GM21390 (cell line): ENCODE results near the gene DLG3.

ENCODE experiments used
- ATAC-seq: cut with Tn5 transposase; IDR thresholded peaks from one replicate; pipeline ENCODE4 v1.9.1; 2021; ENCODE audit not compliant: unreplicated experiment

DLG3 gene

DNA sequence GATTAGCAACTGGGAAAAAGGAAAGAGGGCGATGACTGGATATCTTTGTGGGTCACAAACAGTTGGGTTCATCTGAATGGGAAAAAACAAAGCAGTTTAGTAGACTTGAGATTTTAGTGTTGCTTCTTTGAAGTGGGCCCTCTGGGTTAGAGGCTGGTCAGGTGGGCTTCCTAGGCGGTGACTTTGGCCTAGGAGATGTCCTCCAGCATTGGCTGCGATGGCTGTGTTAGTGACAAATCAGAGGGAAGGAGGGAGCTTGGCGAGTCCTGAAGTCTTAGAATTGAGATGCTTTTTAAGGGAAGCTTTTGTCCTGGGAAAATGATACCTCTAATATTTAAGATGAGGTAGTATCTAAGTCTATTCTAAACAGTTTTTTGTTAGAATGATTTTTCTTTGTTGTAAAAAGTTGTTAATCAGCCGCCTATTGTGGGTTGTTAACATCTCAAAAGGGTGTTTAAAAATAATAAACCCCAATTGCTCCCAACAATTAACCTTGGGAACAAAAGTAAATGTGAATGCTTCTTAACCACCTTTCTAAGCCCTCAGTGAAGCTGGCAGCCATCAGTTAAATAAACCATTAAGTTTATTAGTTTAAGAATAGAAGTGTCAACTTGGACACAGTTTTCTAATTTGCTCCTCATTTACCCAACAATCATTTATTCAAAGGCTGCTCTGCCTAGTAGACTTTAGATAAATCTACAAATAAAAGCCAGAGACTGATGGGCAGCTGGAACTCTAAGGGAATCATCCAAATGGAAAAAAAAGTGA, 31.7 kb downstream of the DLG3 start:
- ATAC-seq = no peak

DNA sequence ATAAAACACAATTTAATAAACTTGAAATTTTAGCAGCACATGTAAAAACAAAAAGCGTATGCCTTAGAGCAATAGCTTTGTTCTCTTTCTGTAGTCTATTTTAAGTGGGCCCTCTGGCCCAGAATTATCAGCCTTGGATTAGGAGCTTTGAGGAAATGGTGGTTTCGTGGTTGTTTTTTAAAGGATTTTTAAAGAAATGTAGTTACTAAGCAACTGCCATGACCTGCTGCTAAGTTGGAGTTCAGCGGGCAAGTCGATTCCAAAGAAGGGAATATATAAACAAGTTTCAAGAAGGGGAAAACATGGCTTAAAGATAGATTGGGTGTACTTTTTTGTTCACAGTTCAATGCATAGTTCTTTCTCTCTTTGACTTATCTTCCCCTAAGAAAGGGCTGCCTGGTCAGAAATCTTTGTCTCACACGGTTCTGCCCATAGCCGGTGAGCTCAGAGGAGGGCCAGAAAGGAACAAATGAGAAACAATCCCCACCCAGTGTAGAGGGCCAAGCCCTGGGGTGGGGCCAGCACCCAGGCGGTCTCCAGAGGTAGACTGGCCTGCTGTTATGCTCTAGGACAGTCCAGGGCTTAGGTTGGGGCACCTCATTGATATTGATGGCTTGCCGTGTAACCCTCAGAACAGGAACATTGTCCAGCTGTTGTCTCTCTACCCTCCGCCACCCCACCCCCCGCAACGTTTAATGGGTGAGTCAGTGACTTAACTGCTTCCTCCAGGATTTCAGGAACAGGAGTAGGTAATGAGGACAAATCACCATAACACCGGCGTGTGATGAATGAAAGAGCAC, 32.5 kb downstream of the DLG3 start:
- ATAC-seq = no peak

DNA sequence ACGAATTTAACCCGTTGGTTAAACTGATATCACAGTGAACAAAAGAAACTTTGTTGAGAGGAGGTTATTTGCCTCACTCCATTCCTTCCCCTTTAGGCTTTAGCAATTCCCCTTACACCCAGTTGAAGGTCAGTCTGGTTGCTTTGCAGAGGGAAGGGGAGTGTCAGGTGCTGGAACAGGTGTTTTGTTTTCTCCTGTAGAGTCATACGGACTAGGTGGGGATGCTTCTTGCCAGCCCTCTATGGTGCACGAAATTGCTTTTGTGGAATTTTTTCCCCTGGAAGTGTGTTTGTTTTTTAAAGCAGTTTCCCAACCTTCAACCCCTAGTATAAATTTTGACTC, 33.1 kb downstream of the DLG3 start:
- no peak for ATAC-seq

DNA sequence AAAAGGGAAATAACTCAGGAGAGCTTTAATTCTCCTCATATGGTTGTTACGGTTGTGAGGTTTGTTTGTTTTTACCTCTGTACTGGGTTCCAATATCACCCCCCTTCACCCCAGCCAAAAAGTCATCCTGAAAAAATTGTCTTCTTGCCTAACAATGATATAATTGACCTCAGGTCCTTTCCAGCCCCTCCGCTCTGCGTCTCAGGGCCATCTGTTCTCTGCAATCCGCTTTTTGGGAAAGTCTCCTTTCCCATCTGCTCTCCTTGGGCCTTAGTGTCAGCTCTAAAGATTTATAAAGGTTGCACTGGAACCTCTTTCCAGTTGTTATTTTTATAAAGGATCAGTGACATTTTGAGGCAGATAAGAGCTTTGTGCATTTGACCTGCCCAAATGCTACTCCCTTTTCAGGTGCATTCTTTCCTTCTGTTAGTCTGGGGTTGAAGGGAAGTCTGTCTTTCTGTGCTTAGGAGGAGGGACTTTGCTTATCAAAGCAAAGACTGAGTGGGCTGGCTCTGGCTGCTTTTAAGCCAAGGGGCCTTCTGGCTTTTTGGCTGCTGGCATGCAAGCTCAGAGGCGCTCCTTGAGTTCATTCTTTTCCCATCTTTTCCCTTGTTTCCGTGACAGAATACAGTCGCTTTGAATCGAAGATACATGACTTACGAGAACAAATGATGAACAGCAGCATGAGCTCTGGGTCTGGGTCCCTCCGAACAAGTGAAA, 34.1 kb downstream of the DLG3 start:
- no peak for ATAC-seq

DNA sequence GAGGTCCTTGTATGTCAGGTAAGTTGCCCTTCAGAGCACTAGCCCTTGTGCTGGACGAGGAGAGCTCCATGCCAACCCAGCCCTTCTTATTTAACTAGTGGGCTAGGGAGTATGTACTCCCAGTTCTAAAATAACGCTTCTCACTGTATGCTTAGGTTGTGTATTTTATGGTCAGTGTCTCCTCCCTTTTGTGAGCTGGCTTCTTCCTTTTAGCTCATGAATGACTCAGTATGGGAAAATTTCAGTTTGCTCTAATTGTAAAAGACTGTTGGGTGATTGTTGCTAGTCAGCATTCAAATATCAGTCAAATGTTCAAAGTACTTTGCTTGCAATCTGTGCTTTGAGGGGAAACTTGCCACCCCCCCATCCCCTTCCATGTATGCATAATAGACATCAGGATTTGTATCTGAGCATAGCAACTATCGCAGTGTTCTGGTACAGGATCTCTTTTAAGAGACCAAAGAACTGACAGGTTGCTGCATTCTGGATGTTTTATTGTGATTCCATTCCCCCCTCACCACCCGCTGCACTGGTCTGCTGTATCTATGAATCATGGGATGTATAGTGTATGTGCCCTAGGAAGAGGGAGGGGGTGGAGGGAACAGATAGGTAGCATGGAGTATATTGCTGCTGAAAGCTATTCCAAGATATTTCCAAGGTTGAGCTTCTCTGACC, 34.7 kb downstream of the DLG3 start:
- ATAC-seq = no peak

DNA sequence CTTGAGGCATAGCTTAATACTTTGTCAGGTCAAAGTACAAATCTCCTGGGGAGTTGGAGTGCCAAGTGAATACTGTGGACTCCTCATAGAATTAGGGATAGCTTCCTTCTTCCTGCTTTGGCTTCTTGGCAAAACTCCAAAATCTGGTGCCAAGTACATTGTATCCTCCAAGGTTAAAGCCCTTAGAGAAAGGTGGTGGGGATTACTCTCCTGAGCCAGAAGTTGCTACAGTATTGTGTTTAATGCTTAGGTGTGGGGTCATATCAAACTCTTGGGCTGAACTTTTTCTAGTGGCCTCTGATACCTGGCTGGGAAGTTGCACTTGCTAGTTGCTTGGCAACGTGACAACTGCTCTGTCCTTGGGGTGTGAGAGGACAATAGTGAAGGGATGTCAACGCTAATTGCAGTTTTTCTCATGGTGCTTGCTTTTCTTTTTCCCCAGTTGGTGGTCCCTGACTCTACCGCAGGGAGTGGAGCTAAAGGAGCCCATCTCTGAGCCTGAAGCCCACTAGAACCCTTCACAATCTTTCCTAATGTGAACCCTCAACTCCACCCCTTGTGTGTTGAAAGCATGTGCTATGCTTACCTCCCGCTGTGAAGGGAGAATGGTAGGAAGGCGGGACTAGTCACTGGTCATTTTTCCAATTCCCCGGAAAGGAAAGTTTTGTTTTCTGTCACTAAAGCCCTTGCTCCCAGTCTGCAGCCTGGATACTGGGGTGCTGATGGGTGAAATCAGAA, 35.5 kb downstream of the DLG3 start:
- ATAC-seq = no peak

DNA sequence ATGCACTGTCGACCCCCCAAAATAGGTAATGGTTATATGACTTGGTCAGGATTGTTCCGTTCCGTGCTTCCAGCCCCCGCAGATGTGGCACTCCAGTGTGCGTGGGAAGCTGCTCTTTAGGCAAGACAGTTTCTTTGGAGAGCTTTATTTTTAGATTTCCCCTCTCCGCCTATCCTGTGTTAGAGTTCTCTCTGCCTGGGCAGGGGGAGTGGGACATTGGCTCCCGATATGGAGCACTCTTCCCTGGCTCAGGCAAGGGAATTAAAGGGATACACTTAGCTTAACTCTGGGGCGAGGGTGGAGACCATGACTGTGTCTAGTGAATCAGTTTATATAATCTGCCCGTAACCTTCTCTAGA, 36.0 kb downstream of the DLG3 start:
- ATAC-seq = no peak

DNA sequence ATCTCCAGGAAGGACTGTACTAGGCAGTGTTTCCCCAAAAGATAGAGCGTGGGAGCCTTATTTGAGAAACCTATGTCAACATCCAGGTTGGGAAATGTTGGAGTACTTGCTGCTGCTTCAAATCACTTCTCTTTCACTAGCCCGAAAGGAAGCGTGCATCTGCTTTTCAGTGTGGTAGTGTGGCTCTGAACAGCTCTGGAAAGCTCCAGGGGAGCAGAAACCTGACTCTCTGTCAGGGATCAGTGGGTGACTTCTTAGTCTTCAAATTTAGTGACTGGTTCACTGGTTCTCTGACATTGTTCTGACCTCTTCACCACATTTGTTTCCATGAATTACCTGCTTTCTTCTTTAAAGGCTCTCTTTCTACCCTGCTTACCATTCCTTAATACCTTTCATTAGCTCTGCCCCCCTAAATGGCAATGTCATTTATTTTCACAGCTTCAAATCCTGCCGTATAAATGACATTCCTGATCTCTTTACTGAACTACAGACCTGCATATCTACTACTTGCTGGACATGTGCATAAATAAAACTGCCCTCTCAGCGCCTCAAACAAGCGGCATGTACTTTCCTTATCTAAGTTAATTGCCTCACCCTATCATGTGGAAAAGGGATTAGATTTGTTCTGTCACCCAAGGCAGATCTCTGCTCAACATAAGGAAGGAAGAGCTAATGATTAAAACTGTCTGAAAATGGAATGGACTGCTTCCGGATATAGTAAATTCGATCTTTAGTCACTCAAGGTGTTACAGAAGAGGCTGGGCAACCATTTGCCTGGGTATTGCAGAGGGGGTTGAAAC, 37.0 kb downstream of the DLG3 start:
- no peak for ATAC-seq

DNA sequence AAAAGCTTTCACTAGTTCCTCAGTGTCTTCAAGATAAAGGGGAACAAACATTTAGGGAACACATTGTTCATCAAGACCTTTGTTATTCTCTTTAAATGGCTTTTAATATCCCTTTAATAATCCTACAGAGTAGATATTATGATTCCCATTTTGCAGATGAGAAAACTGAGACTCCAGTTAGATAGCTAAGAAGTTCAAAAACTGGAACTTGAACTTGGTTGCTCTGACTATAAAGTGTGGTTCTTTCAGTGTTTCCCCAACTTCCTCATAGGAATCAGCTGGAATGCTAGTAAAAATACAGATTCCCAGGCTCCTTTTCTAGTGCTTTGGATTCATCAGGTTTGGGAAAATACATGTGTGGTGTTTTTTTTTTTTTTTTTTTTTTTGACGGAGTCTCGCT, 37.7 kb downstream of the DLG3 start:
- no peak for ATAC-seq

DNA sequence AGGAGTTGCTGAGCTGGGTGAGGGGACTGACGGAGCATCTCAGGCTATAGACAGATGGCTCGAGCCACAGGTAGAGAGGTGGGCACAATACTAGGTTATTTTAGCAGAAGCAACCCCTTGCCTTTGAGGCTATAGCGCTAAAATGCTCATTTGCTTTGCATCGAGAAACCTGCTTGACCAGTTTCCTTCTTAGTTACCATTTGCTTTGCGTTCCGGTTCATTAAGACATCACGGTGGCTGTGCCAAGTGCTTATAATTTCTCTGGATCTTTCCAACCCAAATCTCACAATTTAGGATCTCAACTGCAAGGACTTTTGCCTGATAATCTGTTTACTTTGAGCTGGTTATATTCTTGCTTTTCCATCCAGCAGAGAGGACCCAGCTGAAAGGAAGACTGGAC, 40.8 kb downstream of the DLG3 start:
- ATAC-seq = no peak

DNA sequence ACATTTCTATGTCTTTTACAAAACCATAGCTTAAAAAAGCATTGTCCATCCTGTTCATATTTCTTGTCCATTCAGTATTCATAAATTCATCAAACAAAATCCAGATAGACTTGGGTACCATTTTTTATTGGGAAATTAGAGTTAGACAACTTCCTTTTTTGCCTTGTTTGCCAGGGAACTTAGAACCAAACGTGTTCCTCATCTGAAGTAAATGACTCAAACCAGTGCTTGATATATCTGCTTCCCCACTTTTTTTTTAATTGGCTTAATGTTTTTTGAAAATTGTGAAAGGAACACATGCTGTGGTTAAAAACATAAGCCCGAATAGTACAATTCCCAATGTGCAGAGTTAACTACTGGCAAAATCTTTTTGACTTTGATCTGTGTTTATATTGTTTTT, 44.2 kb downstream of the DLG3 start:
- no peak for ATAC-seq

DNA sequence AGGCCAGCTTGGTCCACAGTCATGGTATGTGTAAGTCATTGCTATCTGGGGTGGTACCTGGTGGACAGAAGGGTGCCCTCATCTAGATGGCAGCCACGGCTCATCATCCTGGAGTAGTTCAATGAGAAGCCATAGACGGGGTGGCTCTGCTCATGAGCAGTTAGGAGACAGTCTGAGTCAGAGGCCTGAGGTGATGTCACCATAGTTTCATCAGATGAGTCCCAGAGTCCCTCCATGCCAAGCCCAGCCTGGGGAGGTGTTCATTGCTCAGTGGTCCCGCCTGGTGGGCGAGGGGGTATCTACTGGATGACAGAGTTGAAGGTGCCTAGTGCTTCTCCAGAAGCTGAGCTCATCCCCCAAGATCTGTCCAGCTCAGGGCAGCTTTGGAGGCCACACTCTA, 49.8 kb downstream of the DLG3 start:
- ATAC-seq = no peak

DNA sequence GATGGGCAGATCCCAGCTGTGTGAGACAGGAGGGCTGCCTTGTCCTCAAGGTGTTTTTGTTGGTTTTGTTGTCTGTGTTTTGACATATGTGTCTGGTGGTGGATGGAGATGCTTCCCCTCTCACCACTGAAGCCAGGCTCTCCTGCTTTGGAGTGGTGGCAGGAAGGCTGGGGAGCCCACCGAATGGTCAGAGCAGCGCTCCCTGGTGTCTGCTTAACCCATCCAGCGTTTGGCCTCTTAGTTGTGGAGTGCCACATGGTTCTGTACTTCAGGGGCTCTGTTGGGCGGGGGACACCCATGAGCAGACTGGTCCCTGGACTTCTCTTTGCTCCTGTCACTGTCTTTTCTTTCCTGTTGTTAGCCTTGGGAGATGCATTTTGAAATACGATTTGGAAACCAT, 51.9 kb downstream of the DLG3 start:
- ATAC-seq = no peak

DNA sequence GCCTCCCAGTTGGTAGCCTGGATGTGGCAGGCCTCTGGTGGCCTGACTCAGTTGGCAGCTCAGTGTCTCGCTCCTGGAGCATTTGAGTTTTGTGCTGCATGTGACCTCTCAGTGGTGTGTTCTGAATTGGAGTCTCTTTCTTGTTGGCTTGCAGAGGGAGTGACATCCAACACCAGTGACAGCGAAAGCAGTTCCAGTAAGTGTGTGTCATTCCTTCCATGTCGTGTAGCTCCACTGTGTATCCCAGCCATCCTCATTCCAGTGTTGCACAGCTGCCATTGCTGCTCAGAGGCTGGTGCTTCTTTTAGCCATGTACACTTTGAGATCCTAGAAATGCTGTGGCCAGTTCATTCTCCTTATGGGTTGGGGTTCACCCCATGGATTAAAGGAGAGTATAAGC, 52.4 kb downstream of the DLG3 start:
- ATAC-seq = no peak

DNA sequence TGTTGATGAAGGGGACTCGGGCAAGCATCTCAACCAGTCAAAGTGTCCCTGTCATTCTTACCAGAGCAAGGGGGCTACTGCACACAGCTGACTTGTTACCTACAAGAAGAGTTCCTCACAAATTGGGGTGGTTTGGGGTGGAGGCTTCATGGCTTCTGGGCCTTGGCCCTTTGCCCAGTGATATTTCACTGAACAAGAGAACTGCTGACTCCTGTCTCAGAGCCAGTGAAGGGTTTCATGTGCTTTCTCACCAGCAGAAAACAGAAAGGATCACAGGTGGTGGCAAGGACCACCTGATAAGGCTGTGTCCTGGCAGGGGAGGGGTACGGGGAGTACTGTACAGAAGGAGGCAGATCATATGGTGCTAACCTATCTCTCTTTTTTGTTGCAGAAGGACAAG, 53.5 kb downstream of the DLG3 start:
- ATAC-seq = no peak

DNA sequence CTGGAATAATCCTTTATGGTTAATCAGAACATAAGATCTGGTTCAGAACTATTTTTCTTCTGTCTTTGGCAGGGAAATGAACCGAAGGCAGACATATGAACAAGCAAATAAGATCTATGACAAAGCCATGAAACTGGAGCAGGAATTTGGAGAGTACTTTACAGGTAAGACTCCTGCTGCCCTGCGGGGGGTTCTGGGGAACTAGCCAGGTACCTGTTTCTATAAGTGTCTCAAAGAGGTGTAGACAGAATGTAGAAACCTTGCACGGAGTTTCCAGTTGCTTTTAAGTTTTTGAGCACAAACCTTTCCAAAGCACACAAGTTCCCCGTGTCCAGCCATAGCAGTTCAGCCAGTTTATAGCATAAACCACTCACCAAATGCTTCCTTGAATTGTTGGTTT, 56.2 kb downstream of the DLG3 start:
- ATAC-seq = no peak

DNA sequence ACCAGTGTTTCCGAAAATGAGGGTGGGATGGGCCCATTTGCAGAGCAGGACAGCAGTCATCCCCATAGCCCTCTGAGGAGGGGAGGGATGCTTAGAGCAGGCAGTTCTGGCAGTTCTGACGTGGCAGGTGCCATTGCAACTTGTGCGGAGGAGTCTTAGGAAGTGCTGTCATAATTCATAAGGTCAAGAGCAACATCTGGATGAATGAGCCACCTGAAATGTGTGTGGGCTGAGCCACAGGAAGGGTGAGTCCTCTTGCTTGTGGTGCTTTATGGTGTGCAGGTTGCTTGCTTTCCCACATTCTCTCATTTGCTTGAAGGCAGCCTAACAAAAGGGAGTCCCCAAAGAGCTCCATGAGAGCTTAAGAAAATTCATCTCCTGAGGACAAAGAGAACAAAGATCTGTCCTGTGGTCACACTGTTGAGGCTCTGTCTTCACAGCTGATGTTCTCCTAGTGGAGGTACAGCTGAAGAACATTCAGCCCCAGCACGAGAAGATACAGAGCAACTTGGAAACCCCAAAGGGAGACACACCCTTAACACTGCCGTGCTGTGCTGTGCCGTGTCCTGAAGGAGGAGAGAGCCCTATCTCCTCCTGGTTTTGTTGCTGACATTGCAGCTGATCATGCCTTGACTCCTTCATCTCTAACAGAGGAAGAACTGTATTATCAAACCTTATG, 60.3 kb downstream of the DLG3 start:
- no peak for ATAC-seq

DNA sequence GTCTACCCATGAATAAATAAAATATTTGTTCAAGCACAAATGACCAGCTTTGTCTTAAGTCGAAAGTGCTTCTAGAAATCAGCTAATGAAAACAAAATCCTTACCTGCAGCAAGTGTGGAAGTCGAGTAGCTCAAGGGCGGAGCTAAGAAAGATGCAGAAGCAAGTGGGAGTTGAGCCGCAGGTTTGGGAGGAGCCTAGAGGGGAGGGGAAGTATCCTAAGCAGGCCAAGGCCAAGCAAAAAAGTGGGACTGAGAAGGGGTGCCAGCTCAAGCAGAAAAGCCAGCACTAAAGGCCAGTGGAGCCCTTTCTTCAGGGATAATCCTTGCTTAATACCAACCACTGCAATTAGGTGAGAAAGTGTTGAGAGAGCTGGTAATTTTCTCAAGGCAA, 60.8 kb downstream of the DLG3 start:
- ATAC-seq = no peak

DNA sequence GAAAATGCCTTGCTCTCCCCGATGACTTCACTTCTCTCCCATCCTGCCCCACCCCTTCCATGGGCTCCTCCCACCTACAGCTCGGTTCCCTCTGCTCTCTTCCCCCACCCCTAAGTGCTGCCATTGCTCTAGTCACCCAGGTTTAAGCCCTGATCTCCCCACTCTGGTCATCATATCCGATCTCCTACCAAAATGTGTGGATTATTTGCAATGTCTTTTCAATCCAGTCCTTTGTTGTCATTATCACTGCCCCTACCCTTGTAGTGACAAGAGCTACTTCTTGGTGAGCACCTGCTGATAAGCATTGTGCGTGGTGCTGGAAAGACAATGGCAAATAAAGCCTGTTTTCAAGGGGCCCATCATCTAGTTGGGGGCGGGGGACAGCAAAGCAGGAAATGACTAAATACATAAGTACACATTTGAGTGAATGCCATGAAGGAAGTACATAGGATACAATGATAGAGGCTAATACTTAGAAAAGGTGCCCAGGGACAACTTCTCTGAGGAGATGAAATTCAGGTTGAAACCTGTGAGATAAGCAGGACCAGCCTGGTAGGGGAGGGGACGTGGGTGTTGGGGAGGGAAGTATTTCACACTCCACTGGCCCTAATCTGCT, 63.8 kb downstream of the DLG3 start:
- ATAC-seq = no peak
